ENCODE data around the gene CPNE8. TPM values are rescaled to one million over a fixed set of nuclear protein-coding genes. Genes with fewer than 3 reads are reported as not detected.

Gene CPNE8
- total RNA-seq, 1 experiment from 2014 or later: 23.6 TPM

GRCh38 chr12:38782359-38782758 lies 123.0 kb downstream of the CPNE8 start:
- ATAC-seq: no peak
- POLR2A ChIA-PET: no interaction called here

GRCh38 chr12:38776647-38777046 lies 128.7 kb downstream of the CPNE8 start:
- in situ Hi-C loops (cut with HindIII; ENCODE audit: low pct_unique_long_range_greater_than_20kb, low sequenced_read_pairs) (no loop called here), intact Hi-C loops (cut with micrococcal nuclease; ENCODE audit: unreplicated experiment) (no loop called here)
- DNase-seq (ENCODE audit: low read depth, low spot score): peak; percentile 22
- Histone ChIP-seq H3K27ac (ENCODE audit: low read length) (no peak overlapping the region), H3K4me3 (ENCODE audit: low read depth in 2 of 2, low read length in 2 of 2) (no peak overlapping the region), H3K36me3 (ENCODE audit: control insufficient read depth, insufficient read depth, low read length) (no peaks in the 10 kb centered on the region), H3K4me1 (ENCODE audit: control insufficient read depth, insufficient read depth, low read length) (no peaks in the 10 kb centered on the region), H3K9me3 (ENCODE audit: control insufficient read depth, insufficient read depth, low read depth, low read length) (peaks cover 8% of the 10 kb centered on the region; the same call in 1 of the 2 replicates), H3K27me3 (ENCODE audit: control insufficient read depth, insufficient read depth, low read length) (no peaks in the 10 kb centered on the region)
- no TSS peak for BruUV-seq (replicated peaks)
- CTCF ChIA-PET: no interaction called here
- TF ChIP-seq SIN3A (IDR thresholded peaks at IDR 0.05; ENCODE audit: borderline replicate concordance, insufficient read depth, low read depth, low read length) (no peak), CTCF (IDR thresholded peaks at IDR 0.05) (no peak), REST (IDR thresholded peaks at IDR 0.05; ENCODE audit: insufficient read depth in 1 of 2, low read depth in 2 of 2, low read length in 1 of 2) (no peak), TCF7L2 (IDR thresholded peaks at IDR 0.05; ENCODE audit: low read depth, low read length) (no peak), POLR2AphosphoS5 (IDR thresholded peaks at IDR 0.05; ENCODE audit: low read depth, low read length) (no peak)
- POLR2A ChIA-PET: no interaction called here
- ATAC-seq: no peak

More at GRCh38 chr12:38782359-38782758, 123.0 kb downstream of the CPNE8 start:
- in situ Hi-C loops (cut with HindIII; ENCODE audit: low pct_unique_long_range_greater_than_20kb, low sequenced_read_pairs): no loop called here
- Histone ChIP-seq H3K4me1 (ENCODE audit: control insufficient read depth, insufficient read depth, low read length) (no peaks in the 10 kb centered on the region), H3K9me3 (ENCODE audit: control insufficient read depth, insufficient read depth, low read depth, low read length) (peaks cover 11% of the 10 kb centered on the region; the same call in 1 of the 2 replicates), H3K27ac (ENCODE audit: low read length) (no peak overlapping the region), H3K4me3 (ENCODE audit: low read depth in 2 of 2, low read length in 2 of 2) (no peak overlapping the region), H3K36me3 (ENCODE audit: control insufficient read depth, insufficient read depth, low read length) (no peaks in the 10 kb centered on the region), H3K27me3 (ENCODE audit: control insufficient read depth, insufficient read depth, low read length) (no peaks in the 10 kb centered on the region)
- intact Hi-C loops (cut with micrococcal nuclease; ENCODE audit: unreplicated experiment): no loop called here
- no TSS peak for BruUV-seq (replicated peaks)
- CTCF ChIA-PET: no interaction called here
- TF ChIP-seq TCF7L2 (IDR thresholded peaks at IDR 0.05; ENCODE audit: low read depth, low read length): no peak
- no peak for TF ChIP-seq CTCF (IDR thresholded peaks at IDR 0.05)
- TF ChIP-seq SIN3A (IDR thresholded peaks at IDR 0.05; ENCODE audit: borderline replicate concordance, insufficient read depth, low read depth, low read length): no peak
- no peak for TF ChIP-seq POLR2AphosphoS5 (IDR thresholded peaks at IDR 0.05; ENCODE audit: low read depth, low read length)
- TF ChIP-seq REST (IDR thresholded peaks at IDR 0.05; ENCODE audit: insufficient read depth in 1 of 2, low read depth in 2 of 2, low read length in 1 of 2): no peak
- DNase-seq (ENCODE audit: low read depth, low spot score): no peak

Data from Panc1 (cell line).